Epithelial cell of prostate (primary cell): ENCODE results near the gene ATP5F1E.
"Not testable (repeated sequence)": the region's sequence is repeated elsewhere in the genome, so short reads cannot be mapped to it uniquely, and the experiment has no call there.

Source experiments
- DNase-seq: peaks from one replicate; pipeline ENCODE4 v3.0.0-alpha.2; 2011; ENCODE audit warnings: low read depth, low spot score
- H3K27ac ChIP-seq: fragments of 450-650 bp; 2 replicates; pipeline ENCODE4 v1.5.1; 2017; ENCODE audit warnings: mild to moderate bottlenecking

The ATP5F1E gene

DNA sequence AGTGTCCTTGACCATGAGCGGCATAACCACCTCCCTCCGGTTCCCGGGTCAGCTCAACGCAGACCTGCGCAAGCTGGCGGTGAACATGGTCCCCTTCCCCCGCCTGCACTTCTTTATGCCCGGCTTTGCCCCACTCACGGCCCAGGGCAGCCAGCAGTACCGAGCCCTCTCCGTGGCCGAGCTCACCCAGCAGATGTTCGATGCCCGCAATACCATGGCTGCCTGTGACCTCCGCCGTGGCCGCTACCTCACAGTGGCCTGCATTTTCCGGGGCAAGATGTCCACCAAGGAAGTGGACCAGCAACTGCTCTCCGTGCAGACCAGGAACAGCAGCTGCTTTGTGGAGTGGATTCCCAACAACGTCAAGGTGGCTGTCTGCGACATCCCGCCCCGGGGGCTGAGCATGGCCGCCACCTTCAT, 8.0 kb downstream of the ATP5F1E start:
- no peak overlapping the region for H3K27ac ChIP-seq
- no peak for DNase-seq

DNA sequence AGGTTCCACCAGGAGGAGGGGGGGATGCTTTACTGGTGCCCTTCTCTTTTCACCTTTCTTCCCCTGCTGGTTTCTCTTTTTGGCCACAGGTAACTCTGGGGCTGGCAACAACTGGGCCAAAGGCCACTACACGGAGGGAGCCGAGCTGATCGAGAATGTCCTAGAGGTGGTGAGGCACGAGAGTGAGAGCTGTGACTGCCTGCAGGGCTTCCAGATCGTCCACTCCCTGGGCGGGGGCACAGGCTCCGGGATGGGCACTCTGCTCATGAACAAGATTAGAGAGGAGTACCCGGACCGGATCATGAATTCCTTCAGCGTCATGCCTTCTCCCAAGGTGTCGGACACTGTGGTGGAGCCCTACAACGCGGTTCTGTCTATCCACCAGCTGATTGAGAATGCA, 8.5 kb downstream of the ATP5F1E start:
- H3K27ac ChIP-seq = no peak overlapping the region
- DNase-seq = no peak

DNA sequence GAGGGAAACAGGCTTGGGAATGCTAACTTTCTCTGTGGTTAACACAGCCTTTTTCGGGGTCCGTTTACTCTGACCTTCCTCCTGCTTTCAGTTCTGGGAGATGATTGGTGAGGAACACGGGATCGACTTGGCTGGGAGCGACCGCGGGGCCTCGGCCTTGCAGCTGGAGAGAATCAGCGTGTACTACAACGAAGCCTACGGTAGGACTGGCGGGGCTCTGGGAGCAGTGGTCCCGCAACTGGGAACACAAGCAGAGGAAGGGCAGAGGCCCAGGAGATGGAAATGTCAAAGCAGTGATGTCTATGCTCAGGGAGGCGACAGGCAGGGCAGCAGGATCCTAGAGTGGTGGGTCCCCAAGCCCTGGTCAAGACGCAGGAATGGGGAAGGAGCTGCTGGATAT, 9.4 kb downstream of the ATP5F1E start:
- no peak for DNase-seq
- H3K27ac ChIP-seq = no peak overlapping the region

DNA sequence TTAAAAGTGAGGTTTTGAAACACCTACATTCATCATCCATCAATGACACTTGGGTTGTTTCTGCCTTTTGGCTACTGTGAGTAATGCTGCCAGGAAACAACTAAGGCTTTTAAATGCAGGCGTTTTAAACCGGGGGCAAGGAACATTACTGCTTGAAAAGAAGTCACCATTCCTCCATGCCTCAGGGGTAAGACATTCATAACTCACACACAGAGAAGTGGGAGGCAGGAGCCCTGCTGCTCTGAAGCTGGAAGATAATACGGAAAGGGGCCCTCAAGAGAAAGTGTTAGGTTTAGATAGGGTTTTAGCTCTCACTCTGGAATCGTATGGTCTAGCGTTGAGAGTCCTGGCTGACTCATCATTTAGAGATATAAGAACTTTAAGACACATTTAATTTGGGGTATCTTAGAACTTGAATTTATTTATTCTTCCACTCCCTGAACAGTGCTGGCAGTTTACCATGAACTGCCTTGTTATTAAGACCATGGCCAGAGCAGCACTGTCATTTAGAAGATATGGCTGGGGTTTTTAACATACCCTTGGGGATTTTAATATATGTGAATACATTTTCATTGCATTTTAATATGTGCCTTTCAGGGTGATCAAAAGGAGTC, 11.1 kb downstream of the ATP5F1E start:
- DNase-seq = peak; percentile 27
- H3K27ac ChIP-seq = peak overlapping the region; percentile 43

DNA sequence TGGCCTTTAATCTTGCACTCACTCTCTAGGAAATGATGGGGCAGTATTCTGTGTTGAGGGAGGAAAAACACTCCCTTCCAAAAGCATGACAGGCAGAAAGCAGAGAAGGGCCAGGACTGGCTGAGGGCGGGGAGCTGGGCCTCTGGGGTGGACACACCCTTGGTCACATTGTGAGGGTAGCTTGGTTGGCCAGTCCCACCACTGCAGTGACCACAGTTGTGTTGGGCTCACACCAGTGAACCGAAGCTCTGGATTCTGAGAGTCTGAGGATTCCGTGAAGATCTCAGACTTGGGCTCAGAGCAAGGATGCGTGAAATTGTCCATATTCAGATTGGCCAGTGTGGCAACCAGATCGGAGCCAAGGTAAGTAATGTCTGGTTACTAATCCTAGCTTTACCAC, 12.9 kb downstream of the ATP5F1E start, which contains the start of gene TUBB1:
Gene TUBB1, plus strand, starts transcription at position 213 of the 400 bp plus-strand sequence. Its CDS starts 94 bp downstream, at position 307.
- no peak within 1 kb of the TSS for H3K27ac ChIP-seq
- no peak for DNase-seq

DNA sequence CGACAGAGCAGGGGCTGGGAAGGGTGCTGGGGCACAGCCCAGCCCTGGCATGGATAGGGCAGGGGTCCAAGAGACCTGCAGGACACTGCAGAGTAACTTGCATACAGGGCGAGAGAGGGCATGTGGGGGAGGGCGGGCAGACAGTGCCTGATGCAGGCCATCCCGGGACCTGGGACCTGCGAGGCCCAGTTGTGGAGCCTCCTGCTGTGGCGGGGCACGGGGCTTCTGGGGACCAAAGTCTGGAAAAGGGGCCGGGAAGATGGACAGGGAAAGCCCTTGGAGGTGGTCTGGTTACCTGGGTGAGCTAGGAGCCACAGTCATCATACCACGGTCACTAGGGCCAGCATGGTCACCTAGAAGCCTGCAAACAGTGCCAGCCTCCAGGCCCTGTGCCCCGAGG, 13.3 kb downstream of the ATP5F1E start:
- no peak for DNase-seq
- H3K27ac ChIP-seq = no peak overlapping the region

DNA sequence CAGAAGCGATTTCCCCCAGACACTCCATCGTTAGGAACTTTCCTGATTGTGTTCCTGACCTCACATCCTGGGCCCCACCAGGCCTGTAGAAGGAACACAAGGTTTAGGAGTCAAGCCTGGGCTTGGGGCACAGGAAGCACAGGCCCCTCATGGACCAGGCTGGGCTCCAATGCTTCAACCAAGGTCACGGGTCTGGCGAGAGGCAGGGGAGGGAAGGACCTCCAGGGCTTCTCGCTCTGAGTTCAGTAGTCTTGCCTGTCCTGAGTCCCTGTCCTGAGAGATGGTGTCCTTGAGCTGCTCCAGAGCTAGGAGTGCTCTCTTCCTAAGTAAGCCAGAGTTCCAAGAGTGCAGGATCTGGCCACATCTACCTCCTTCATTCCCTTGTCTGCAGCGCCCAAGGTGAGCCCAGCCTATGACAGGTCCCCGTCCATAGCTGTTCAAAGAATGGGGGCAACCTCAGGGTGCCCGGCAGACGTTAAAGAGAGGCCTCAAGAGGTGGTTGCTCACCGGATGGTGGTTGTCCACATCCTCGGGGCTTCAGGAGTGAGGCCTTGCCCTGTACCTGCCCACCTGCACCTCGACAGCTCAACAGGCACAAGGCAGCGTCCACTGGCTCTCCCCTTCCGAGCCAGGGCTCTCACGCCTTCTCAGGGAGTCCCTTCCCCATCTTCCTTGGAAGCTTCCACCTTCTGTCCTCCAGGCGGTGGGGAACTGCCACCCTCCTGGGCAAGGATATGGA, 14.5 kb downstream of the ATP5F1E start:
- DNase-seq = no peak
- H3K27ac ChIP-seq = no peak overlapping the region

DNA sequence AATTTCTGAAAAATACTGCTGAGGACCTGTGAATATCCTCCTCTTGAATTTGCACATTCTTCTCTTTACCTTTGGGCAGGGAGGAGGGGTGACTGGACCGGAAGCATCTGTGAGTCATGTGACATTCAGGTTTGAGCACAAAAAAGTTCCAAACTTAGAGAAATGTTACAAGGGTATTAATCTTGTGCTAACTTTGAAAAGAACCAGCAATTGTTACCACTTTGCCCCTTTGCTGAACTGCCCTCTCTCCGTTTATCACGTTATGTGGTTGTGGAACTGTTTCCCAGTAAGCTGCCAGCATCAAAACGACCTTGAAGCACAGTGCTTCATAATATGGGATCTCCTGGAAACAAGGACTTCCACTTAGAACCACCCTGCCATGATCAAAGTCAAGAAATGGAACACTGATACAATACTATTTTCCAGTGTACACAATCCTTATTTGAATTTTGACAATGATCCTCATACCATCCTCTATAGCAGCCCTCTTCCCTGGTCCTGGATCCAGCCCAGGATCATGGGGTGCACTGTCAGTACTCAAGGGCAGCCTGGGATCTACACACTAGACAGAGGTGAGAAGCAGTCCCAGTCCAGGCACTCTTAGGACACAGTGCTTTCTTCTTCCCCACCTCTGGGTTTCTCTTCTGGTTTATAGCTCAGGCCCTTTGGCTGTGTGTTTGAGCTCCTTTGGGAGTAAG, 15.2 kb downstream of the ATP5F1E start:
- DNase-seq = no peak
- H3K27ac ChIP-seq = peak overlapping the region; percentile 26

DNA sequence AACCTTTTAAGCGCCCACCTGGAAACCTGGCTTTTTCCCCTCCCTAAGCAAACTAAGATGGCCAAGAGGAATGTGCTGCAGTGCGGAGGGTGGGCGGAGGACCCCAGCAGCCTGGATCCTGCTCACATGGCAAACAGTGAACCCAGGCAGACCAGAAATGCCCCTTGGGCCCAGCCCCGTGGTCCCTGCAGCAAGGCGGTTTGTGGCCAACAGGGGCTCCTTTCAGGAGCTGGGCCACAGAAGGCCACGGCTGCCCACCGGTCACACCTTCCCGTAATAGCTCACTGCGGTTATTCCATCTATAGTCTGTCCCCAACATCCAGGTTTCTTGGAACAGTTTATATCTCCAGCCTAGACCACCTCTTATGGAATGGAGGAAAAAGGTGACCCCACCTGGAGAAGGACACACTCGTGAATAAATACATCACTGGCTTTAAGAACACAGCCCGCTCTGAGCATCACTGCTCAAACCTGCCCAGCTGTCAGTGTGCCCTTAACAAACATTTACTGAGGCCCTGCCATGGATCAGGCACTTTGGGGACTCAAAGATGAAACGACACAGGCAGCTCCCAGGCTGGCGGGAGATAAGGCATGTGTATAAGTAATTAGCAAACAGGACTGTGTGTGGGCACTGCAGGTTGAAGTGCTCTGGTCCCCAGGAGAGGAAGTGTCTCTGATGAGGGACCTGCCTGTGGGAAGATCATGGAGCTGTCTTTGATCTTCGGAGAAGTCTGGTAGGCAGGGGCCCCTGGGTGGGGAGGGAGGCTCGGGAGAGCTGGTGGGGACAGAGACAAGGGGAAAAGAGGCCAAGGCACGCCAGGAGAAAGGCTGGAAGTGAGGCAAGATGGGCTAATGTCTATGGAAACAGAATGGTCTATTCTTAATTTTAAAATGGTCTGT, 16.1 kb downstream of the ATP5F1E start:
- DNase-seq = no peak
- H3K27ac ChIP-seq = peak overlapping the region; percentile 26

DNA sequence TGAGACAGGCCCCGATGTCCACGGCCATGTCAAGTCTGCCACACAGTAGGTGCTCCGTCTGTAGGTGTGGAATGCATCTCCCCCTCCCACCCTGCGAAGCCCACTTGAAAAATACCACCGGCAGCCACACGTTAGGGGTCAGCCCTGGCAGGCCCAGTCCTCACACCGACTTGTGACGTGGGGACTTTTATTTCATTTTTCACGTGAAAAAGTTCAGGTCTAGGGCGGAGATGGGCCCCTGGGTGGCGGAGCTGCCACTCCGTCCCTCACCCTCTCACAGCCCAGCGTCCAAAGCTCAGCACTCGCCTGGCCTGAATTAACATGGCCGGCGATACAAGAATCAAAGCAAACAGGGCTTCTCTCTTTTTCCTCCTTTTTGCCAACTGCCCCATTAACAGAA, 16.7 kb downstream of the ATP5F1E start:
- DNase-seq = no peak
- no peak overlapping the region for H3K27ac ChIP-seq

DNA sequence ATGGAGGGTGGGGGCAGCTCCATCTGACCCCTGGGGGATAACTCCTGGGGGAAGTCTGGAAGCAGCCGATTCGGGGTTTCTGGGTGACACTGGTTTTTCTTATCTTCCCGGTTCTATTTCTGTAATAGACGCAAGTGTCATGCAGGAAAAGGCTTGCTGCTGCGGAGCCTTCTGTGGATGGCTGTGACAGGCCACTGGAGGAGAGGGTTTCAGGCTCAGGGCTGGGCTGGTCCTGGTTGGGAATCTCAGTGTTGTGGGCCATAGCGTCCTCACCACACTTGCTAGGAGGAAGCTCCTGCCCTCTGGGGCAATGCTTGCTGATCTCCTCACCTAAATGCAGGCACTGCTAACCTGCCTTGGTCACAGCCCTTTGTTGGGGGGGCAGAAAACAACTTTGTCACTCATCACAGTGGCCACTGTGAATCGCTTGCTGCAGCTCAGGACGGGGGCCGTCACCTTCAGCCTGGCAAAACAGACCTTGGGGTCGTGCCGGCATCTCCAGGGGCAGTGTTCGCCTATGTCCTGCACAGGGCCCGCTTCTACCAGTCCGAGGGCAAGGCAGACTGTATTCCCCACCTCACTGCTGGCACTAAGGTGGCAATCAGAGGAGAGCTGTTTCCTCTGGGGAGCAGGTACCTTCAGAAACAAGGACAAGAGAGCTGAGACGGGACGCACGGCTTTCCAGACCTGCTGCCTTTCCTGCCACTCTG, 17.3 kb downstream of the ATP5F1E start:
- no peak overlapping the region for H3K27ac ChIP-seq
- DNase-seq = no peak

DNA sequence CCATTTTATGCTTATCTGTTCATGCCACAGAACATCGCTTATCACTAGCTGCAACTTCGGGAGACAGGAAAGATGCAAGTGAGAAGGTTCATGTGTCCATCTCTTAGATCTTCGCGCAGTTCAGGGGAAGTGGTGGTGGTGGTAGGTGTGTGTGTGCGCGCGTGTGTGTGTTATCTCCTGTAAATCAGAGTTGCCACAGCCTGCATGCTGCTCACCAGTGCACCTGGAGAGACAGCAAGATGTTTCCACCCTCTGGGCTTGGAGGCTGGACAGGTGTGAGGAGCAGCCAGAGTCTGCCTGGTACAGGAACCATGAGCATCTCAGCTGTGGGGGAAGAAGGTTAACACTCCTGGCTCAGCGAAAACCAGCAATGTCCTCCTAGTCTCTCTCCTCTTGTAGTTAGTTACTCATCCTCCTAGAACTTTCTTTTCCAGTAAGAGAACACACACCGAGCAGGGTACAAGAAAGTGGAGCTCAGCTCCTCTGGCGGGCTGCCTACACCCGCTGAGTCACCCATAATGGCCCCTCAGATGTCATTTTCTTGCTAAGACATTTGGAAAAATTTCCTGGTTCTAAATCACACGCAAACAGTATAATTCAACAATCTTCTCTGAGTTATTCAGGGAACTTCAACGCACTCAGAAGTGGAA, 18.1 kb downstream of the ATP5F1E start:
- no peak overlapping the region for H3K27ac ChIP-seq
- no peak for DNase-seq

DNA sequence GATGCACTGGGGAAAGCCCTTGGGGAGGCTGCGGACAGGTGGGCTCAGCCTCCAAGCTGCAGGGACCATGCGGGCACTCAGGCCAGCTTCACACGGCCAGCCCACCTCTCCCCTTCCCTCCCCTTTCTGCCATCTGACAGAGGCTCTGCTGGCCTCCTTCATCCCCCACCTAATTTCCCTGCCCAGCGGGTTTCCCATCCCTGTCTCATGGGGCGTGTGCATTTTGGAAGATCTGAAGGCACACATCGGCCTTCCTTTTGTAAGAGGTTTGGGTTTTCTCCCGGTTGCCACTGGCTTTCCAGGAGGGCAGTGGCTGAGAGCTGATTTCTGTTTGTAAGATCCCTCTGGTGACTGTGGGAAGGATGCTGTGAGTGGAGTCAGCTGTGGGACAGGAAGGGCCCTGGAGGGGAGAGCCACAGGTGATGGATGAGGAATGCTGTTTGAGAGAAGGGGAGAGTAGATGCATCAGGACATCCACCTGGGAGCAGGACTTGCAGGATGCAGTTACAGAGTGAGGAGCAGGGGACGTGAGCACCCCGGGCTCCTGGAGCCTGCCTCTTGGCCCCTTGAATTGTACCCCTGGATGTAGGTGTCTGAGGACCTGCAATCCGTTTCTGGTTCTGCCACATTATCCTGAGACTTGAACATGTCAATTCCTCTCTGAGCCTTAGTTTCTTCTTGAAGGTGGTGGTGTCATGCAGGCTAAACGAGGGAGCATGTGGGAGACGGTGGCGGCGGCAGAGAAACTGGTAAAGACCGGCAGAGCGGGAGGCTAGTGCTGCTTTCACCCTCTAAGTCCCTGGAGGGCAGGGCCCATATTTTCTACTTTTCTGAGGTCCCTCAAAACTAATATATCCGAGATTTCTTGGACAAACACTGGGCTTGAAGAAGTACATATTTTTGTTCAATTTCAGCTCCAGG, 18.8 kb downstream of the ATP5F1E start:
- DNase-seq = no peak
- no peak overlapping the region for H3K27ac ChIP-seq

DNA sequence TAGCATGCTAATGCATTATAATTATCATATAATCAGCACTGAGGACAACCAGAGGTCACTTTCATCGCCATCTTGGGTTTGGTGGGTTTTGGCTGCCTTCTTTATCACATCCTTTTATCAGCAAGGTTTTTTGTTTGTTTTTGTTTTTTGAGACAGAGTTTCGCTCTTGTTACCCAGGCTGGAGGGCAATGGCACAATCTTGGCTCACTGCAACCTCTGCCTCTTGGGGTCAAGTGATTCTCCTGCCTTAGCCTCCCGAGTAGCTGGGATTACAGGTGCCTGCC, 20.3 kb downstream of the ATP5F1E start:
- not testable (repeated sequence) for DNase-seq, H3K27ac ChIP-seq

DNA sequence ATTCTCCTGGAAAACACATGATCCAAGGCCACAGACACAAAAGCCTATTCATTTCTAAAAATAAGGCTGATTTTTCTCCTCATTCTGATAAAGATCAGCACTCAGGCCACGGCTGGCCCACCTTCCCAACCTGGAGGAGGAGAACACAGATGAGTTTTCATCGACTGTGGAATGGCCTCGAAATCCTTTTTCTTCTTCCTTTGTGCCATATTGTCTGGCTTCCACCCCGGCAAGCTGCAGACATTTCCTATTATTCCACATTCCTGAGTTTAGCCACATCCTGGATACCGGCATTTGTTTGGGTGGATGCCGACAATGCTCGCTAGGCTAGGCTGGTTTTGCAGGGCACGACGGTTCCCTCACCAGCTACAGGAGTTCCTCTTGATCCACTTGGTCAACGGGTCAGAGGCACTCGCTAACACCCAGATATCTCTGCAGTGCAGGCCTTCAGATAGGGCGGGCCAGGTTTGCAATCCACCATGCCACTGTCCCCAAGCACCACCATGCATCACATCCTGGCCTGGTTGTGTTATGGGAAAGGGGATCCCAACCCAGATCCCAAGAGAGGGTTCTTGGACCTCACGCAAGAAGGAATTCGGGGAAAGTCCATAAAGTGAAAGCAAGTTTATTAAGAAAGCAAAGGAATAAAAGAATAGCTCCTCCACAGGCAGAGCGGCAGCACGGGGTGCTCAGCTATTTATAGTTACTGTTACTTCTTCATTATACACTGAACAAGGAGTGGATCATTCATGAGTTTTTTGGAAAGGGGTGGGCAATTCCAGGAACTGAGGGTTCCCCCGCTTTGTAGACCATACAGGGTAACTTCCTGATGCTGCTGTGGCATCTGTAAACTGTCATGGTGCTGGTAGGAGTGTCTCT, 20.9 kb downstream of the ATP5F1E start:
- peak; percentile 27 for DNase-seq
- H3K27ac ChIP-seq = peak overlapping the region; percentile 67

DNA sequence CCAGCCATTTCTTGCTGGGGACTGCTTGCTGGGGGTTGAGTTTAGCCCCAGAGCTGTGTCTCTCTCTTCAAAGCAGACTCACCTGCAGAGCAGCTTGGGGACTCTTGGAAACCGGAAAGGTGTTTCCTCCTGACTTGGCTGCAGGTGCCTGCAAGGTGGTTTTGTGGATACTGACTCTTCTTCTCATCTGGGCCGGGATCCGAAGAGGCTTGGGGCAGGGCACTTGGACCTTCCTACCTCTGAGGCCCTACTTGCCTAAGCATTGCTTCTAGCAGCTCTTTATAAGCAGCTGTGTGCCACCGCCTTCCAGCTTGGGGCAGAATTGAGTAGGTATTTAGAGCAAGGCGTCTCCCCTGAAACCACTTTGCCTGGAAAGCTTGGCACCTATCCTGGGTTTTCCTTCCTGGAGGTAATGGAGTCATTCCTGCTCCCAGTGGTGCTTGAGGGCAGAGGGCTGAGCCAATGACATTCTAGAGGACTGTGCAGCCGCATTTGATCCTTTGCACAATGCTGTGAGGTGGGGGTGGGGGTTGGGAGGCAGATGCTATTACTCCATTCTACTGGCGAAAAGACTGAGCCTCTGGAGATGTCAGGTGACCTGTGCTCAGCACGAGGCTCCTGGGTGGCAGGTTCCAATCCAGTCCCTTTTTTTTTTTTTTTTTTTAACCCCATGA, 21.7 kb downstream of the ATP5F1E start:
- peak overlapping the region; percentile 67 for H3K27ac ChIP-seq

More for the DNA sequence above, 21.7 kb downstream of the ATP5F1E start:
- no peak for DNase-seq
